NCI-H2081 treated with DMSO at 0.1 percent for 48 hours (cell line): ENCODE results near the gene NKX3-2.
"Not testable (repeated sequence)": the region's sequence is repeated elsewhere in the genome, so short reads cannot be mapped to it uniquely, and the experiment has no call there.

ENCODE experiments used
- DNase-seq: peaks from one replicate; lab custom pipeline; 2025; lab: John Stamatoyannopoulos, UW

The NKX3-2 gene

DNA sequence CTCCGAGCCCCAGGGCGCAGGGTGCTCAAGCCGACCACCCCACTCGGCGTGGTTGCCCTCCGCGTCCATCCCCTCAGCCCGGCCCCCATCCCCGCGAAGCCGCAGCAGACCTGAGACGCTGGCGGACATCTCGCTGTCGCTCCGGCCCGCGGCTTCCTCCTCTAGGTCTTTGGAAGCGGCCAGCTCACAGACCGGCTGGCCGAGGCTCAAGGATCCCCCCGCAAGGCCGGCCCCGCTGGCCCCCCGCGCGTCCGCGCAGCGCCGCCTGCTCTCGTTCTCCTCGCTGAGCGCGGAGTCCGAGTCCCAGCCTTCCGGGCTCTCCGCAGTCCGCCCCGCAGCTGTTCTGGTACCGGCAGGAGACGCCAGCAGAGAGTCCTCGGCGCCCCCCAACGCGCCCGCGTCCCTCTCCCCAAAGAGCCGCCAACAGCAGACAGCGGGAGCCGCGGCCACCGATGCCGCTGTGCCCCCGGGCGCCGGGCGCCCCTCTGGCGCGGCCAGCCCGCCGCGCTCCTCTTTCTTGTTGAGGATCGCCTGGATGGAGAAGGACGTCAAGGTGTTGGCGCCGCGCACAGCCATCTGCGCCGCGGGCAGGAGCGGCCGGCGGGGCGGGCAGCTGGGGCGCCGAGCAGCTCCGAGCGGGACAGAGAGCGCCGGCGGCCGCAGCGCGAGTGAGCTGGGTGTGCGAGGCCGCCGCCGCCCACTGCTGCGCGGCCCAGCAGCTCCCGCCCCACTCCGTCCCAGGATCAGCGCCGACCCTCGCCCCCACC is at the start of gene NKX3-2:
Gene NKX3-2 (minus strand): TSS at position 670 of the 767 bp plus-strand sequence. CDS start 94 bp downstream, at position 576.
- no peak for DNase-seq

- DNase-seq, result no peak
Observed at GRCh38 chr4:13592220-13592619, 47.9 kb upstream of the NKX3-2 start.

- no peak for DNase-seq
Observed at GRCh38 chr4:13590766-13591165, 46.5 kb upstream of the NKX3-2 start.

DNA sequence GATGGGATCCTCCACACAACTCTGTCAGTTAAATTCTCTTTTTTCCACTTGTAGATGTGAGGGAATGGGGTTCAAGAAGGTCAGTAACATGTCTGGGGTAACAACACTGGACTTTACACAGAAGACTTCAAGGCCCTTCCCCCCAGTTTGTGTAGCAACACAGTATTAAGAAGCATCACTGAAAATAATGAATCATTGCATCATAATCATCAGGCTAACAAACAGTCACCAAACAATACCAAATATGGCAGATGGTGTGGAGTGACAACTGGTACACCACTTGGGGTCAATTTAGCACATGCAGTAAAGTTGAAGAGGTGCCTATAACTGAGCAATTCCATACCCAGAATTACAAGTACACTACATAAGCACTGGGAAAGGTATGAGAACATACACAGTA is 44.6 kb upstream of the NKX3-2 start:
- DNase-seq, result no peak

DNA sequence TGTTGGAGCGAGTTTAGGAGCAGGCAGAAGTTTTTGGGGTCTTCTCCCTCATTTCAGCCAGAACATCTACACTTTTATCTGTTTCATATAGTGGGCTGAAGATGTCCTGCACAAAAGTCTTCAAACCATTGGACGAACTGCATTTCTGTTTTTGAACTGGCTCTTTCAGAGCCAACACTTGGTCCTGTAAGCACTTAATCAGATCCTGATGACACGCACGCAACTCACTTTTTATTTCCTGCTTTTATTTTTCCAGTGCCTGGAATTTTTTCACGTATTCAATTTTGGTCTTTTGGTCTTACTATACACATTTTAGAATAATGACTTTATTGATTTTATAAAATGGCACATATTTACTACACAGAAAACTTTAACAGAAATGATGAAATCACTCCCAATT is 40.2 kb upstream of the NKX3-2 start:
- no peak for DNase-seq

- no peak for DNase-seq
Observed at GRCh38 chr4:13580036-13580435, 35.7 kb upstream of the NKX3-2 start.

GRCh38 chr4:13577660-13578059 is 33.4 kb upstream of the NKX3-2 start:
- no peak for DNase-seq

DNA sequence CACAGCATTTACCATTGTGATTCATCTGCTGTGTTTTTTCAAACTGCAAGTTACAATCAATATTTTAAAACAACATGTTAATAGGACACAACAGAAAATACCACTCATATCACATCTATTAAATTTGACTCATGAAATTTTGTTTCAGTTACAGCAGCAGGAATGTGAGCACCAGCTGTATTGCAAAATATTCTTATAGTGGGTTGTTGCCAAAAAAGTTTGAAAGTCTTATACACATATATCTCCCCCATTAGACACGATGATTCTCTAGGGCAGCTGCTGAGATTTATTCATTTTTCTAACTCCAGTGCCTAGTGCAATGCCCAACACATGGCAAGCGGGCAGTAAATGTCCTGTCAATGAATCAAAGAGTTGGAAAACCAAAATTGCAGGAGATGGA is 26.6 kb upstream of the NKX3-2 start:
- DNase-seq, result no peak

- no peak for DNase-seq
Observed at GRCh38 chr4:13567125-13567524, 22.8 kb upstream of the NKX3-2 start.

- DNase-seq, result no peak
Observed at GRCh38 chr4:13562876-13563275, 18.6 kb upstream of the NKX3-2 start.

- no peak for DNase-seq
Observed at GRCh38 chr4:13561673-13562072, 17.4 kb upstream of the NKX3-2 start.

- DNase-seq, result not testable (repeated sequence)
Observed at GRCh38 chr4:13560111-13560510, 15.8 kb upstream of the NKX3-2 start.

GRCh38 chr4:13559413-13559812 is 15.1 kb upstream of the NKX3-2 start:
- DNase-seq, result no peak

DNA sequence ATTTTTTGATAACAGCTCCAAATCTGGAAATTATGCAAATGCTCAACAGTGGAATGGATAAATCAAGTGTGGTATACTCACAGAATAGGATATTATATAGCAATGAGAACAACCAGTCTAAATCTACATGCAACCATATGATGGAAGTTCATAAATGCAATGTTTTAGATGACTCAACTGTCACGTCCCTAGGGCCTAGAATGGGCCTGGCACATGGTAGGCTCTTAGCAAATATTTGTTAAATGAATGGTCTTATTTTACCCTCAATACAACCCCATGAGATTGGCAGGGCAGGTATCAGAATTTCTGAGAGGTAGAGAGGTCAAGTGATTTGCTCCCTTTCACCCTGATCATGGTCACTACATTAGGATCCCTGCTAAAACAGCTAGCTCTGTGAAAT is 14.6 kb upstream of the NKX3-2 start:
- DNase-seq, result no peak

- DNase-seq, result no peak
Observed at GRCh38 chr4:13555325-13555724, 11.0 kb upstream of the NKX3-2 start.

DNA sequence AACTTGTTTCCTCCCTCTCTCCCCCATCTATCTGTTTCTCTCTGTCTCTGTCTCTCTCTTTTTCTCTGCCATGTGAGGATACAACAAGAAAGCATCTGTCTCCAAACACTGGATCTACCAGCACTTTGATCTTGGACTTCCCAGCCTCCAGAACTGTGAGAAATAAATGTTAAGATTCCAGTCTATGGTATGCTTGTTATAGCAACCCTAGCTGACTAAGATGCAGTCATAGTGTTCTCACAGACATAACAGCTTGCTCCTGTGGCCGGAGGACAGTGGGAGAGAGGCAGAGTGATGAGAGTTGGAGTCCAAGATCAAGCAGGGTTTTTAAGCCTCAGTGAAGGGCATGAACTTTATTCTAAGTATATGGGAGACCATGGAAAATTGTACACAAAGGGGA is 8.8 kb upstream of the NKX3-2 start:
- DNase-seq, result no peak

DNA sequence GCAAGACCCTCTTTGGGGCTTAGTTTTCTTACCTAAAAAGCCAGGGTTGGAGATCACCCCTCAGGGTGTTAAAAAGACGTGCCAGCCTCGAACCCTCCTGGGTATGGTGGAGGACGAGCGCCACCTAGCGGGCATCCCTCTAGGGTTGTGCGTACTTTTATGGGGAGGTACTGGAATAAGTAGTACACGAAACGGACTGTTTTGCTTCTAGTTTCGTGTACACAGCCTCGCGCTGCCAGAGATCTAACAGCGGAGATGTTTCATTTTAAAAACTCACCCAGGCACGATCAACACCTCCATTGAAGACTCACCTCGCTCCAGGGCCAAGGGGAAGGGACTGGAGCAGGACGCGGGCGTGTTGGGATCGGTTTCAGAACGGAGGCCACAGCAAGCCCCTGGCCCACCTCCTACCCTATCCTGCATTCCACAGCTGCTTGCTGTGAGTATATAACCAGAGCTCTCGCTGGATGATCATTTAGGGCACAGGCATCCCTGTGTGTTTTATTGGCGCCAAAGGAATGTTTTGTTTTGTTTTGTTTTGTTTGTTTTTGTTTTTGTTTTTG is 4.8 kb upstream of the NKX3-2 start:
- DNase-seq, result peak; percentile 78

GRCh38 chr4:13548059-13548983 is 4.0 kb upstream of the NKX3-2 start:
- no peak for DNase-seq

GRCh38 chr4:13547485-13548041 is 3.3 kb upstream of the NKX3-2 start:
- no peak for DNase-seq

GRCh38 chr4:13546941-13547484 is 2.7 kb upstream of the NKX3-2 start:
- DNase-seq, result no peak

GRCh38 chr4:13546142-13546940 is 2.0 kb upstream of the NKX3-2 start:
- DNase-seq, result no peak
